HEK293T (cell line): ENCODE results near the gene SNRPB.
A peak's percentile ranks its signal among the peaks of the same experiment; 100 is the strongest.

Experiments
- CTCF ChIA-PET: fragments of 350-600 bp; formaldehyde crosslinking; extraction: SDS; loops from one replicate; lab custom pipeline; 2021; ENCODE audit warnings: antibody characterized with exemption, inconsistent platforms; lab: Yijun Ruan, JAX
- POLR2A ChIA-PET: fragments of 350-600 bp; formaldehyde crosslinking; extraction: SDS; loops from one replicate; lab custom pipeline; 2020; ENCODE audit warnings: antibody characterized with exemption, inconsistent platforms; lab: Yijun Ruan, JAX
- DNase-seq: peaks from one replicate; pipeline ENCODE4 v3.0.0; 2012; ENCODE audit warnings: mixed read lengths; ENCODE audit errors: extremely low spot score
- ARNT ChIP-seq: fragments of 450-650 bp; IDR thresholded peaks from 2 replicates; pipeline ENCODE4 v1.6.1; 2017; ENCODE audit warnings: mild to moderate bottlenecking
- BHLHE40 ChIP-seq: fragments of 450-650 bp; IDR thresholded peaks from 2 replicates; pipeline ENCODE4 v1.6.1; 2016; ENCODE audit warnings: mild to moderate bottlenecking, moderate library complexity, borderline replicate concordance
- CTBP1 ChIP-seq: fragments of 450-650 bp; IDR thresholded peaks from 2 replicates; pipeline ENCODE4 v1.6.1; 2016; ENCODE audit warnings: borderline replicate concordance
- ELF4 ChIP-seq: fragments of 450-650 bp; IDR thresholded peaks from 2 replicates; pipeline ENCODE4 v1.6.1; 2017; ENCODE audit warnings: antibody characterized with exemption
- FOXA1 ChIP-seq: fragments of 450-650 bp; IDR thresholded peaks from 2 replicates; pipeline ENCODE4 v1.6.1; 2016; ENCODE audit warnings: mild to moderate bottlenecking
- FOXK2 ChIP-seq: fragments of 450-650 bp; IDR thresholded peaks from 2 replicates; pipeline ENCODE4 v1.6.1; 2016; ENCODE audit warnings: mild to moderate bottlenecking
- FOXM1 ChIP-seq: fragments of 450-650 bp; IDR thresholded peaks from 2 replicates; pipeline ENCODE4 v1.6.1; 2017; ENCODE audit warnings: mild to moderate bottlenecking, borderline replicate concordance
- HDGF ChIP-seq: fragments of 450-650 bp; IDR thresholded peaks from 2 replicates; pipeline ENCODE4 v1.6.1; 2017; ENCODE audit warnings: antibody characterized with exemption, borderline replicate concordance
- L3MBTL2 ChIP-seq: fragments of 450-650 bp; conservative IDR thresholded peaks from 2 replicates; pipeline ENCODE4 v1.6.1; 2016; ENCODE audit warnings: mild to moderate bottlenecking
- LEF1 ChIP-seq: fragments of 450-650 bp; IDR thresholded peaks from 2 replicates; pipeline ENCODE4 v1.6.1; 2017; ENCODE audit warnings: mild to moderate bottlenecking, borderline replicate concordance
- NFRKB ChIP-seq: fragments of 450-650 bp; IDR thresholded peaks from 2 replicates; pipeline ENCODE4 v1.6.1; 2016; ENCODE audit warnings: mild to moderate bottlenecking, moderate library complexity
- SP1 ChIP-seq: fragments of 450-650 bp; IDR thresholded peaks from 2 replicates; pipeline ENCODE4 v1.6.1; 2017
- SUZ12 ChIP-seq: fragments of 450-650 bp; IDR thresholded peaks from 2 replicates; pipeline ENCODE4 v1.6.1; 2016; ENCODE audit warnings: mild to moderate bottlenecking
- TARDBP ChIP-seq: fragments of 450-650 bp; IDR thresholded peaks from 2 replicates; pipeline ENCODE4 v1.6.1; 2016
- ZNF384 ChIP-seq: fragments of 450-650 bp; IDR thresholded peaks from 2 replicates; pipeline ENCODE4 v1.6.1; 2016
- TF ChIP-seq, protein P1 (sequence below): fragments of 450-650 bp; IDR thresholded peaks from 2 replicates; pipeline ENCODE4 v1.6.1; 2016

Gene SNRPB

DNA sequence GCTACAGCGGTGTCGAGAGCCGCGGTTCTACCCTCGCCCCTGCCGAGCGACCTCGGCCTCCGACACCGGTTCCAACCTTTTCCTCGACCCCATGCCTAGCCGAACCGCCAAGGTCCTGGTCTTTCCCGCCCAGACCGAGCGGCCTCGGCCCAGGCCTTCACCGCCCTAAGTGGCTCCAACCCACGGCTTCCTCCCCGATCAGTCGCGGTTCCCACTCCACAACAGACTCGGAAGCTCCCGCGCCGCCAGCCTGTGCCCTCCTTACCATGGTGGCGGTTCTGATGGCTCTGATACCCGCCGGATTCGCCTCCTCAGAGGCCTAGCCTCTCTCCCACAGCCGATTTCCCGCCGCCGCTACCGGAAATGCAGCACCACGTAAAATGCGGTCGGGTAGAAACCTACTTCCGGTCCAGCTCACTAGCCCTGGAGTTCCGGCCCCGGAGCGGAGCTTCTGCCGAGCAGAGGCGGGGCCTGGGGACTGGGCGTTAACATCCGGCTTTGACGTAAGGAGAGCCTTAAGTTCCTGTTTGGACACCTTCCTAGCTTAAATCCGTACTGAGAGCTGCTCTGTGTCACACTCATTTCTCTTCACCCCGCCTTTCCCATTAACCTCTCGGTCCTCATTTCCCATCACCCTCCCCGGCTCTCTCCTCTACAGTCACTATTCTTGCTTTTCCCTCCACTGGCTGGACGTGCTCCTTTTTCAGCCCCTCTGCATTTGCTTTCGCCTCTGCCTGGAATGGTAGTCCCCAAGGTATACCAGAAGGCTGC is at the start of gene SNRPB:
SNRPB (minus strand) TSS at position 367 of the 771 bp plus-strand sequence; CDS start at position 268, 99 bp downstream.
- TF ChIP-seq L3MBTL2 (peak; percentile 90), ELF4 (peak; percentile 90), SUZ12 (no peak), NFRKB (peak; percentile 76), CTBP1 (peak; percentile 84), FOXK2 (no peak)
- TF ChIP-seq, protein P1, sequence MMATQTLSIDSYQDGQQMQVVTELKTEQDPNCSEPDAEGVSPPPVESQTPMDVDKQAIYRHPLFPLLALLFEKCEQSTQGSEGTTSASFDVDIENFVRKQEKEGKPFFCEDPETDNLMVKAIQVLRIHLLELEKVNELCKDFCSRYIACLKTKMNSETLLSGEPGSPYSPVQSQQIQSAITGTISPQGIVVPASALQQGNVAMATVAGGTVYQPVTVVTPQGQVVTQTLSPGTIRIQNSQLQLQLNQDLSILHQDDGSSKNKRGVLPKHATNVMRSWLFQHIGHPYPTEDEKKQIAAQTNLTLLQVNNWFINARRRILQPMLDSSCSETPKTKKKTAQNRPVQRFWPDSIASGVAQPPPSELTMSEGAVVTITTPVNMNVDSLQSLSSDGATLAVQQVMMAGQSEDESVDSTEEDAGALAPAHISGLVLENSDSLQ, result peak; percentile 80
- CTCF ChIA-PET, result interaction anchor here (0.6 to 1.2 kb wide), 3 partner anchors 51 to 218 kb away, joined by 6 to 8 read pairs (median 8); no protein-coding TSS in a partner anchor
- POLR2A ChIA-PET, result interaction anchor here (0.7 to 3.1 kb wide), 17 partner anchors 9 to 229 kb away, joined by 3 to 34 read pairs (median 7); partner anchors contain the start of genes IDH3B, NOP56 and ZNF343
- peak; percentile 96 for DNase-seq

DNA sequence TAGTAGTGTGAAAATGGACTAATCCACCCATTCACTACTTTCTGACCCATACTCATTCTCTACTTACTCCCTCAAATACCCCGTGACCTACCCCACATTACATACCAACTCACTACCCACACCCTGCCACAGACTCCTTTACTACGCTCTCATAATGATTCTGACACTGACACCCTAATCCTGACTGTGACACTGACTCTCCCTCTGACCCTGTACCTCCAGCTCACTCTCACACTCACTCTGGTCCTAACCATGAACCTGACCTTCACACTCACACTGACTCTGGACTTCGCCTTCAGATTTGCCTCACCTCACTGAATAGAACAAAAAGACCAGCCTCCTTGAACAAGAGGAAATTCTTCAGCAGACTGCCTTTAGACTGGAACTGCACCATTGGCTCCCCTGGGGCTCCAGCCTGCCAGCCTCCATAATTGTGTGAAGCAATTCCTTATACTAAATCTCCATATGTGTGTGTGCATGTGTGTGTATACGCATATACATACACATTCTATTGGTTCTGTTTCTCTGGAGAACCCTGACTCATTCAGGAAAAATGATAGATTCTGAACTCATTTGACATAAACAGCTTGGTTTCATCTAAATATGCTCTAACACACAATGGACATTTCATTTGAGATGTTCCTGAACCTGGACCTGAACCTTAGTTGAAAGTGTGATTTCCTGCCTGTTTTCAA is 48.7 kb upstream of the SNRPB start:
- POLR2A ChIA-PET, result interaction anchor here (5.5 kb wide), 1 partner anchor 133 kb away, joined by 33 read pairs; the partner anchor contains the start of gene NOP56
- CTCF ChIA-PET, result interaction anchor here (1.4 kb wide), 1 partner anchor 10 kb away, joined by 3 read pairs; no protein-coding TSS in a partner anchor
- DNase-seq, result no peak
- TF ChIP-seq CTBP1 (no peak), L3MBTL2 (no peak), ELF4 (no peak), SUZ12 (no peak), NFRKB (no peak), ARNT (no peak), TARDBP (no peak), BHLHE40 (no peak), HDGF (no peak), LEF1 (no peak), SP1 (no peak), FOXK2 (no peak), FOXM1 (no peak), ZNF384 (no peak), FOXA1 (no peak)
- TF ChIP-seq, protein P1, result no peak

DNA sequence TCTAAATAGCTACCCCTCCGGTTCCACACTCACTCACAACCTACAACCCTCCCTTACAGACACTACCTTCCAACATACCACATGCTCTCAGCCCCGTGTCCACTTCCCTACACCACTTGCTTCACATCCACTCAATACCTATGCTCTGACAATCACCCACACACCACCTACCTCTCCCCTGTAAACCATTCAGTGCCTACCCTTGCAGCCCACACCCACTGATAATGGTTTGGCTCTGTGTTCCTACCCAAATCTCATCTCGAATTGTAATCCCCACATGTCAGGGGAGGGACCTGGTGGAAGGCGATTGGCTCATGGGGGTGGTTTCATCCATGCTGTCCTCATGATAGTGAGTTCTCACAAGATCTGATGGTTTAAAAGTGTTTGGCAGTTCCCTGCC is 48.0 kb upstream of the SNRPB start:
- ChIA-PET CTCF (no interaction called here), POLR2A (interaction anchor here (5.5 kb wide), 1 partner anchor 133 kb away, joined by 33 read pairs; the partner anchor contains the start of gene NOP56)
- no peak for TF ChIP-seq SUZ12
- TF ChIP-seq FOXK2, result no peak
- no peak for TF ChIP-seq NFRKB
- TF ChIP-seq TARDBP, result no peak
- TF ChIP-seq L3MBTL2, result no peak
- TF ChIP-seq, protein P1, result no peak
- no peak for TF ChIP-seq ARNT
- TF ChIP-seq FOXA1, result no peak
- no peak for TF ChIP-seq LEF1
- TF ChIP-seq ELF4, result no peak
- TF ChIP-seq ZNF384, result no peak
- TF ChIP-seq BHLHE40, result no peak
- no peak for TF ChIP-seq HDGF
- TF ChIP-seq SP1, result no peak
- no peak for TF ChIP-seq CTBP1
- no peak for TF ChIP-seq FOXM1
- no peak for DNase-seq

DNA sequence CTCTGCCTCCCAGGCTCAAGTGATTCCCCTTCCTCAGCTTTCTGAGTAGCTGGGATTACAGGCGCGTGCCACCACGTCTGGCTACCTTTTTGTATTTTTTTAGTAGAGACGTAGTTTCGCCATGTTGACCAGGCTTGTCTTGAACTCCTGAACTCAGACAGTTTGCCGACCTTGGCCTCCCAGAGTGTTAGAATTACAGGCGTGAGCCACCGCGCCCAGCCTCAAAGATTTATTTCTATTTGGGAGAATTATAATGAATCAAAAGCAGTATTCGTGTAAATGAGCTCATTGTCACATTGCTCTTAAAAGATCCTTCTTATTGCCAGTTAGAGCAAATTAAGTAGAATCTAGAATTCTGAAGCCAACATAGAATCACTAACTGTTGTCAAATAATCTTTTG is 47.5 kb upstream of the SNRPB start:
- DNase-seq, result no peak
- TF ChIP-seq ZNF384 (no peak), CTBP1 (no peak), FOXM1 (no peak), BHLHE40 (no peak), LEF1 (no peak)
- ChIA-PET POLR2A (interaction anchor here (5.5 kb wide), 1 partner anchor 134 kb away, joined by 33 read pairs; the partner anchor contains the start of gene NOP56), CTCF (no interaction called here)

DNA sequence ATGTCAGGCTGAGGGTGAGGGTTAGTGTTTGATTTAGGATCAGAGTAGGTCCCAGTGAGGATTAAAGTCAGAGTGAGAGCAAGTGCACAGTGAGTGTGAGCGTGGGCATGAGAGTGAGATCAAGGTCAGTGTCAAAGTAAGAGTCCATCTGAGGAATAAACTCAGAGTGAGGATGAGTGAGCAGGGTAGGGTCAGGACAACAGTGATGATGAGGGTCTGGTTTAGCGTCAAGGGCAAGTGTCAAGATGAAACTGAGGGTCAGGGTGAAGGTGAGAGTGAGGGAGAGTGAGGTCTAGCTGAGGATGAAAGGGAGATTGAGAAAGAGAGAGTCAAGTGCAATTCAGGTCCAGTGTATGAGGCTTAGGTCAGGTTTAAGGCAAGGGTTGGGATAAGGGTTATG is 45.8 kb upstream of the SNRPB start:
- DNase-seq, result no peak
- POLR2A ChIA-PET, result no interaction called here
- no peak for TF ChIP-seq TARDBP
- no peak for TF ChIP-seq LEF1
- no peak for TF ChIP-seq ZNF384
- no peak for TF ChIP-seq SP1
- TF ChIP-seq ARNT, result no peak
- TF ChIP-seq NFRKB, result no peak
- TF ChIP-seq, protein P1, result no peak
- no peak for TF ChIP-seq FOXK2
- TF ChIP-seq FOXA1, result no peak
- no peak for TF ChIP-seq CTBP1
- CTCF ChIA-PET, result no interaction called here
